ENCODE measurements around the gene PARP11.

The PARP11 gene

GRCh38 chr12:3815094-3815766, 58.0 kb downstream of the PARP11 start:
- Histone ChIP-seq H3K4me2 (ENCODE audit: low read length) (no peak overlapping the region), H3K4me1 (ENCODE audit: control insufficient read depth, insufficient read depth, low read length) (peaks cover 8% of the 10 kb centered on the region), H3K36me3 (ENCODE audit: insufficient read depth, low read length) (no peaks in the 10 kb centered on the region), H3K9me3 (replicated peaks; ENCODE audit: low read length) (no peaks in the 10 kb centered on the region), H3K4me3 (ENCODE audit: low read length) (no peak overlapping the region), H3K27me3 (ENCODE audit: control insufficient read depth, insufficient read depth, low read length) (no peaks in the 10 kb centered on the region), H3K9ac (ENCODE audit: low read depth, low read length) (no peak overlapping the region)

DNA sequence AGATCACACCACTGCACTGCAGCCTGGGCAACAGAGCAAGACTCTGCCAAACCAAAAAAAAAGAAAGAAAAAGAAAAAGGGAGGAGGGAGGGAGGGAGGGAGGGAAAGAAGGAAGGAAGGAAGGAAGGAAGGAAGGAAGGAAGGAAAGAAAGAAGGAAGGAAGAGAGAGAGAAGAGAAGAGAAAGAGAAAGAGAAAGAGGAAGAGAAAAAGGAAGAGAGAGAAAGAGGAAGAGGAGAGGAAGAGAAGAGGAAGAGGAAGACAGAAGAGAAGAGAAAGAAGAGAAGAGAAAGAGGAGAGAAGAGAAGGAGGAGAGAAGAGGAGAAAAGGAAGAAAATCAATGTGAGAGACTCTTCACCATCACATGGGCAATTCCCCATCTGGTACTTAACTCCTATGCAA, 62.7 kb downstream of the PARP11 start:
- H3K36me3 ChIP-seq (ENCODE audit: insufficient read depth, low read length) = no peaks in the 10 kb centered on the region
- no peaks in the 10 kb centered on the region for H3K4me1 ChIP-seq (ENCODE audit: control insufficient read depth, insufficient read depth, low read length)
- no peaks in the 10 kb centered on the region for H3K27me3 ChIP-seq (ENCODE audit: control insufficient read depth, insufficient read depth, low read length)
- H3K9me3 ChIP-seq (replicated peaks; ENCODE audit: low read length) = no peaks in the 10 kb centered on the region
- H3K4me3 ChIP-seq (ENCODE audit: low read length) = no peak overlapping the region
- H3K9ac ChIP-seq (ENCODE audit: low read depth, low read length) = no peak overlapping the region
- H3K4me2 ChIP-seq (ENCODE audit: low read length) = no peak overlapping the region

GRCh38 chr12:3810016-3810370, 63.2 kb downstream of the PARP11 start:
- Histone ChIP-seq H3K9ac (ENCODE audit: low read depth, low read length) (no peak overlapping the region), H3K27me3 (ENCODE audit: control insufficient read depth, insufficient read depth, low read length) (no peaks in the 10 kb centered on the region), H3K4me2 (ENCODE audit: low read length) (no peak overlapping the region), H3K36me3 (ENCODE audit: insufficient read depth, low read length) (no peaks in the 10 kb centered on the region), H3K4me3 (ENCODE audit: low read length) (no peak overlapping the region), H3K9me3 (replicated peaks; ENCODE audit: low read length) (no peaks in the 10 kb centered on the region), H3K4me1 (ENCODE audit: control insufficient read depth, insufficient read depth, low read length) (no peaks in the 10 kb centered on the region)

- Histone ChIP-seq H3K9me3 (replicated peaks; ENCODE audit: low read length) (no peaks in the 10 kb centered on the region), H3K36me3 (ENCODE audit: insufficient read depth, low read length) (no peaks in the 10 kb centered on the region), H3K4me3 (ENCODE audit: low read length) (no peak overlapping the region), H3K4me2 (ENCODE audit: low read length) (no peak overlapping the region), H3K9ac (ENCODE audit: low read depth, low read length) (no peak overlapping the region), H3K27me3 (ENCODE audit: control insufficient read depth, insufficient read depth, low read length) (no peaks in the 10 kb centered on the region), H3K4me1 (ENCODE audit: control insufficient read depth, insufficient read depth, low read length) (no peaks in the 10 kb centered on the region)
These were observed 63.7 kb downstream of the PARP11 start for GRCh38 chr12:3809357-3810015.

DNA sequence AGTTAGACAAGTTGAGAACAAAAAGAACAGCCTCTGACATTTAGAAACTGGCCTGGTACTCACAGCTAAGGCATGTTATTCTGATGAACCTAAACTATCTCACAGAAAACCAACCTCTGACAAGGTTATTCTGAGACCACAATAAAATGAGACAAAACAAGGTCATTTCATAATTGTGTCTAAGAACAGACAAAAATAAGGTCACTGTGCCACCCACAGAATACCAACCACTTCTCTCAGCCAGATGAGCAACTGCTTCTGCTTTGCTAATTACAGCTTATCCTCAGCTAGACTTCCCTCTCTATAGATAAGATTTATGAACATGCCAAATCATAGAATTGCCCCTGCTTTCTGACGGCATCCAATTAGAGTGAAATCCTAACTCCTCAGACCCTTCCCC, 68.1 kb downstream of the PARP11 start:
- Histone ChIP-seq H3K9me3 (replicated peaks; ENCODE audit: low read length) (no peaks in the 10 kb centered on the region), H3K27me3 (ENCODE audit: control insufficient read depth, insufficient read depth, low read length) (no peaks in the 10 kb centered on the region), H3K36me3 (ENCODE audit: insufficient read depth, low read length) (no peaks in the 10 kb centered on the region)

DNA sequence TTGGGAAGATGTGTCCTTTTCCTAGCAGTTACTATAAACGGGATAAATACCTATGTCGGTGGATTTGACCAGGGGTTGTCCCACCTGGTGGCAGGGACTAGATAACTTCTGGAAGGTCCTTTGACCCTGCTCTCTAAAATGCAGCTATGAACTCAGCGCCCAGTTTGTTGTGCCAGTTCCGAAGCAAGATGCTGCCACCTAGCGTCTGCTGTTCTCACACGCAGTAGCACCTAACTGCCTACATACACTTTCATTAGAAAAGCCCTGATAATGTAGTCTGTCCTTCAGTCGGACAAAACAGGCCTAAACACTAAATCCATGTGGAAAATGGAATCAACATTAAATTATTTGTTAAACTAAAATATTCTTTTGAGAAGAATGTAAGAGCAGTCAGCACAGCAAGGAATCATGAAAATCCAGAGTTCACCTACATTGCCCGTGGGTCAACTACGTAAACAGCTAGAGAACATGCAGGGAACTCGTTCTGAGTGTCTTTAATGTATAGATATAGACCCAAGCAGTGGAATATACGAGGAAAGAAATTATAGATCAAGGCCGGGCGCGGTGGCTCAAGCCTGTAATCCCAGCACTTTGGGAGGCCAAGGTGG, 69.2 kb downstream of the PARP11 start:
- no peaks in the 10 kb centered on the region for H3K4me1 ChIP-seq (ENCODE audit: control insufficient read depth, insufficient read depth, low read length)
- no peak overlapping the region for H3K4me3 ChIP-seq (ENCODE audit: low read length)
- H3K4me2 ChIP-seq (ENCODE audit: low read length) = no peak overlapping the region
- H3K9me3 ChIP-seq (replicated peaks; ENCODE audit: low read length) = no peaks in the 10 kb centered on the region
- no peaks in the 10 kb centered on the region for H3K36me3 ChIP-seq (ENCODE audit: insufficient read depth, low read length)
- no peaks in the 10 kb centered on the region for H3K27me3 ChIP-seq (ENCODE audit: control insufficient read depth, insufficient read depth, low read length)
- no peak overlapping the region for H3K9ac ChIP-seq (ENCODE audit: low read depth, low read length)

More for the DNA sequence above, 68.1 kb downstream of the PARP11 start:
- H3K4me3 ChIP-seq (ENCODE audit: low read length) = no peak overlapping the region
- H3K4me2 ChIP-seq (ENCODE audit: low read length) = no peak overlapping the region
- no peak overlapping the region for H3K9ac ChIP-seq (ENCODE audit: low read depth, low read length)
- no peaks in the 10 kb centered on the region for H3K4me1 ChIP-seq (ENCODE audit: control insufficient read depth, insufficient read depth, low read length)

GRCh38 chr12:3802721-3803120, 70.5 kb downstream of the PARP11 start:
- Histone ChIP-seq H3K4me3 (ENCODE audit: low read length) (no peak overlapping the region), H3K9ac (ENCODE audit: low read depth, low read length) (no peak overlapping the region)

GRCh38 chr12:3797531-3798048, 75.6 kb downstream of the PARP11 start:
- H3K27me3 ChIP-seq (ENCODE audit: control insufficient read depth, insufficient read depth, low read length) = no peaks in the 10 kb centered on the region
- H3K36me3 ChIP-seq (ENCODE audit: insufficient read depth, low read length) = no peaks in the 10 kb centered on the region
- no peaks in the 10 kb centered on the region for H3K4me1 ChIP-seq (ENCODE audit: control insufficient read depth, insufficient read depth, low read length)
- no peak overlapping the region for H3K4me3 ChIP-seq (ENCODE audit: low read length)
- H3K4me2 ChIP-seq (ENCODE audit: low read length) = no peak overlapping the region
- H3K9me3 ChIP-seq (replicated peaks; ENCODE audit: low read length) = no peaks in the 10 kb centered on the region
- H3K9ac ChIP-seq (ENCODE audit: low read depth, low read length) = no peak overlapping the region

More at GRCh38 chr12:3802721-3803120, 70.5 kb downstream of the PARP11 start:
- no peaks in the 10 kb centered on the region for H3K36me3 ChIP-seq (ENCODE audit: insufficient read depth, low read length)
- no peak overlapping the region for H3K4me2 ChIP-seq (ENCODE audit: low read length)
- H3K27me3 ChIP-seq (ENCODE audit: control insufficient read depth, insufficient read depth, low read length) = no peaks in the 10 kb centered on the region
- H3K9me3 ChIP-seq (replicated peaks; ENCODE audit: low read length) = no peaks in the 10 kb centered on the region
- H3K4me1 ChIP-seq (ENCODE audit: control insufficient read depth, insufficient read depth, low read length) = no peaks in the 10 kb centered on the region

GRCh38 chr12:3795492-3796133, 77.6 kb downstream of the PARP11 start:
- no peaks in the 10 kb centered on the region for H3K4me1 ChIP-seq (ENCODE audit: control insufficient read depth, insufficient read depth, low read length)
- H3K36me3 ChIP-seq (ENCODE audit: insufficient read depth, low read length) = no peaks in the 10 kb centered on the region
- H3K4me2 ChIP-seq (ENCODE audit: low read length) = no peak overlapping the region
- no peak overlapping the region for H3K9ac ChIP-seq (ENCODE audit: low read depth, low read length)
- H3K9me3 ChIP-seq (replicated peaks; ENCODE audit: low read length) = no peaks in the 10 kb centered on the region
- H3K27me3 ChIP-seq (ENCODE audit: control insufficient read depth, insufficient read depth, low read length) = no peaks in the 10 kb centered on the region
- H3K4me3 ChIP-seq (ENCODE audit: low read length) = no peak overlapping the region

DNA sequence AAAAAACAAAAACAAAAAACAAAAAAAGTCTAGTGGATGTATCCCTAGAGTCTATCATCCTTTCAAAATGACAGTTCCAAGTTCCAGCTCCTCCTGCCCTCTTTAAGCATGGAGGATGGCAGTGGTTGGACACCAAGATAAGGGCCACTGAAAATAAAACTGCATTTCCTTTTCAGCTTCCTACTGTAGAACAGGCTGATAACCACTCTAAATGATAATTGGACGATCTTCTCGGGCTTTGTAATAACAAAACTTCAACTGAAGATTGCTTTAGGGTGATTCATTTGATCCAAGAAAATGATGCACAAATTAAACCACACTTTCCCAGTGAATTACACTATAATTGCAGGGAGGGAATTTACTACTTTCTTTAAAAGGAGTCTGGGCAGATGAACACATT, 78.1 kb downstream of the PARP11 start:
- no peaks in the 10 kb centered on the region for H3K4me1 ChIP-seq (ENCODE audit: control insufficient read depth, insufficient read depth, low read length)
- no peak overlapping the region for H3K4me2 ChIP-seq (ENCODE audit: low read length)
- no peaks in the 10 kb centered on the region for H3K27me3 ChIP-seq (ENCODE audit: control insufficient read depth, insufficient read depth, low read length)
- no peaks in the 10 kb centered on the region for H3K36me3 ChIP-seq (ENCODE audit: insufficient read depth, low read length)
- no peak overlapping the region for H3K9ac ChIP-seq (ENCODE audit: low read depth, low read length)
- no peak overlapping the region for H3K4me3 ChIP-seq (ENCODE audit: low read length)
- H3K9me3 ChIP-seq (replicated peaks; ENCODE audit: low read length) = no peaks in the 10 kb centered on the region

DNA sequence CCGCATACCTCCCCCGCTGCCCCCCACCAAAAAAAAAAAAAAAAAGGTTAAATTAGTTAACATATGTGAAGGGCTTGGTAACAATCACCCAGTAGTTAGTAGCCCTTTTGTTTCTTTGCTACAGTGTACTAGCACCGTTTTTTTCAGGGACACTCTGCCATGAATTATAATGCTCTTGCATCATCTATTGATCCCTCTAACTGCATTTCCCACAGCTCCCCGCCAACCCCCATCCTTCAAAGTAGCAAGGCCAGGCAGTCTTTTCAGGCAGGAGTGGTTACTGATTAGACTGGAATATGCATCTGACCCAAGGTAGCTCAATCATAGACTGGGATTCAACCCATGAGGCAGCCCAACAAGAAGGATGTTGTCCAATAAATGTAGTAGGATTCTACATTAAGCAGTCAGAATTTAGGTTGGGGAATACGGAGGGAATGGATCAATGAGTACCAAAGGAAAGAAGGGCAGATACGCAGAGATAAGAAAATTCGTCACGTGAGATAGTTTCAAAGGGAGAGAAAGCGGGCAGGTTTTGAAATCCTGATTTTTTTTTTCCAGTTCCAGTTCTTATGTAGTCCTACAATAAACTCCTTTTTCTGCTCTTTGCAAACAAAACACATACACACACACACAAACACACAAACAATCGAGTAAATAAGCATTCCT, 80.4 kb downstream of the PARP11 start:
- H3K9me3 ChIP-seq (replicated peaks; ENCODE audit: low read length) = no peaks in the 10 kb centered on the region
- H3K4me2 ChIP-seq (ENCODE audit: low read length) = no peak overlapping the region
- no peak overlapping the region for H3K4me3 ChIP-seq (ENCODE audit: low read length)
- no peak overlapping the region for H3K9ac ChIP-seq (ENCODE audit: low read depth, low read length)
- H3K4me1 ChIP-seq (ENCODE audit: control insufficient read depth, insufficient read depth, low read length) = no peaks in the 10 kb centered on the region
- H3K36me3 ChIP-seq (ENCODE audit: insufficient read depth, low read length) = no peaks in the 10 kb centered on the region
- no peaks in the 10 kb centered on the region for H3K27me3 ChIP-seq (ENCODE audit: control insufficient read depth, insufficient read depth, low read length)

Measured in skeletal muscle satellite cell (primary cell).